ENCODE measurements around the gene H6PD.
"Not testable (repeated sequence)": the region's sequence is repeated elsewhere in the genome, so short reads cannot be mapped to it uniquely, and the experiment has no call there.

Gene H6PD

GRCh38 chr1:9281071-9281827 lies 46.7 kb downstream of the H6PD start:
- DNase-seq = no peak

- DNase-seq = no peak
These were observed 47.5 kb downstream of the H6PD start for GRCh38 chr1:9281908-9282695.

- no peak for DNase-seq
These were observed 48.1 kb downstream of the H6PD start for GRCh38 chr1:9282696-9282955.

- no peak for DNase-seq
These were observed 49.5 kb downstream of the H6PD start for GRCh38 chr1:9284061-9284460.

- no peak for DNase-seq
These were observed 52.0 kb downstream of the H6PD start for GRCh38 chr1:9286556-9286955.

GRCh38 chr1:9289090-9289534 lies 54.5 kb downstream of the H6PD start:
- DNase-seq = no peak

GRCh38 chr1:9289711-9290485 lies 55.3 kb downstream of the H6PD start:
- DNase-seq = no peak

- DNase-seq = no peak
These were observed 57.4 kb downstream of the H6PD start for GRCh38 chr1:9291914-9292360.

- no peak for DNase-seq
These were observed 58.0 kb downstream of the H6PD start, which contains the start of gene SPSB1 for GRCh38 chr1:9292361-9293240. TSS of gene SPSB1 (plus strand) at chr1:9292894. CDS start at chr1:9355892, 62,998 bp downstream.

- DNase-seq = no peak
These were observed 58.6 kb downstream of the H6PD start for GRCh38 chr1:9293241-9293532.

- no peak for DNase-seq
These were observed 59.2 kb downstream of the H6PD start for GRCh38 chr1:9293533-9294404.

- DNase-seq = no peak
These were observed 59.8 kb downstream of the H6PD start for GRCh38 chr1:9294405-9294773.

- DNase-seq = no peak
These were observed 60.5 kb downstream of the H6PD start for GRCh38 chr1:9294910-9295636.

GRCh38 chr1:9295884-9296283 lies 61.3 kb downstream of the H6PD start:
- no peak for DNase-seq

- DNase-seq = no peak
These were observed 62.3 kb downstream of the H6PD start for GRCh38 chr1:9296850-9297249.

GRCh38 chr1:9297831-9298230 lies 63.3 kb downstream of the H6PD start:
- DNase-seq = no peak

GRCh38 chr1:9298282-9298681 lies 63.7 kb downstream of the H6PD start:
- no peak for DNase-seq

GRCh38 chr1:9299571-9300541 lies 65.3 kb downstream of the H6PD start:
- not testable (repeated sequence) for DNase-seq

GRCh38 chr1:9300573-9300972 lies 66.0 kb downstream of the H6PD start:
- no peak for DNase-seq
